GM23338 (cell line): ENCODE data around the gene MC2R.

ENCODE experiments used
- CREB1 ChIP-seq: fragments of 250-450 bp; sonication (Bioruptor Pico); IDR thresholded peaks from 2 replicates; pipeline ENCODE4 v1.5.0; 2020; ENCODE audit warnings: low read depth, mild to moderate bottlenecking, moderate library complexity
- CTCF ChIP-seq, 2 experiments: fragments of 200-600 bp in 1 of 2; sonication (generic) in 1 of 2; conservative IDR thresholded peaks; 2 replicates each; pipeline versions ENCODE4 v1.5.1 to v1.6.1; 2016 to 2017; ENCODE audit warnings: antibody characterized with exemption in 2 of 2, low read depth in 2 of 2, mild to moderate bottlenecking in 2 of 2, moderate library complexity in 1 of 2
- ETS1 ChIP-seq: IDR thresholded peaks from 2 replicates; pipeline ENCODE4 v1.6.1; 2016; ENCODE audit warnings: antibody characterized with exemption
- EZH2 ChIP-seq: fragments of 200-600 bp; sonication (generic); IDR thresholded peaks from one replicate; pipeline ENCODE4 v1.8.0; 2017; ENCODE audit warnings: antibody characterized with exemption, mild to moderate bottlenecking, low read depth; ENCODE audit not compliant: unreplicated experiment
- EZH2phosphoT487 ChIP-seq: fragments of 200-600 bp; sonication (generic); IDR thresholded peaks from one replicate; pipeline ENCODE4 v1.8.1; 2018; ENCODE audit warnings: antibody characterized with exemption; ENCODE audit not compliant: unreplicated experiment
- JUNB ChIP-seq: IDR thresholded peaks from one replicate; pipeline ENCODE4 v1.6.1; 2016; ENCODE audit warnings: antibody characterized with exemption; ENCODE audit not compliant: unreplicated experiment
- POLR2AphosphoS5 ChIP-seq: IDR thresholded peaks from 2 replicates; pipeline ENCODE4 v1.6.1; 2016; ENCODE audit warnings: antibody characterized with exemption, low read depth
- REST ChIP-seq: IDR thresholded peaks from one replicate; pipeline ENCODE4 v1.6.1; 2018; ENCODE audit warnings: antibody characterized with exemption; ENCODE audit not compliant: unreplicated experiment
- STAT1 ChIP-seq: IDR thresholded peaks from one replicate; pipeline ENCODE4 v1.6.1; 2016; ENCODE audit warnings: antibody characterized with exemption; ENCODE audit not compliant: unreplicated experiment
- ZNF114 ChIP-seq: fragments of 250-450 bp; sonication (Bioruptor Pico); IDR thresholded peaks from 2 replicates; pipeline ENCODE4 v1.5.0; 2020; ENCODE audit warnings: mild to moderate bottlenecking, moderate library complexity
- ZNF462 ChIP-seq: fragments of 250-450 bp; sonication (Bioruptor Pico); IDR thresholded peaks from 2 replicates; pipeline ENCODE4 v1.5.0; 2020; ENCODE audit warnings: mild to moderate bottlenecking, moderate library complexity

- TF ChIP-seq POLR2AphosphoS5: no peak
- no peak for TF ChIP-seq EZH2
- no peak for TF ChIP-seq CTCF (conservative IDR thresholded peaks at IDR 0.05; ENCODE audit: low read depth in 2 of 2)
- no peak for TF ChIP-seq CREB1 (CRISPR knock-in tag)
- TF ChIP-seq STAT1: no peak
- TF ChIP-seq REST: no peak
- no peak for TF ChIP-seq JUNB
- TF ChIP-seq EZH2phosphoT487: no peak
- no peak for TF ChIP-seq ETS1
- TF ChIP-seq ZNF462: no peak
- TF ChIP-seq ZNF114 (CRISPR knock-in tag): no peak
Measured at GRCh38 chr18:13930964-13931363, 15.6 kb upstream of the MC2R start.
